Cerebellar nuclear complex (tissue), 1 donor: ENCODE data around the gene ARCN1.
A peak's percentile ranks its signal among the peaks of the same experiment; 100 is the strongest.

ENCODE experiments used
- DNase-seq, 2 experiments: peaks; one replicate each; lab custom pipeline; 2025; lab: John Stamatoyannopoulos, UW

The ARCN1 gene

GRCh38 chr11:118572061-118572980, at the start of gene ARCN1:
TSS of gene ARCN1 (plus strand) at chr11:118572409. CDS start at chr11:118572548, 139 bp downstream.
- peak in 1 of 2 experiments; percentile 29 for DNase-seq

GRCh38 chr11:118522571-118523072, 49.6 kb upstream of the ARCN1 start:
- DNase-seq, result no peak

DNA sequence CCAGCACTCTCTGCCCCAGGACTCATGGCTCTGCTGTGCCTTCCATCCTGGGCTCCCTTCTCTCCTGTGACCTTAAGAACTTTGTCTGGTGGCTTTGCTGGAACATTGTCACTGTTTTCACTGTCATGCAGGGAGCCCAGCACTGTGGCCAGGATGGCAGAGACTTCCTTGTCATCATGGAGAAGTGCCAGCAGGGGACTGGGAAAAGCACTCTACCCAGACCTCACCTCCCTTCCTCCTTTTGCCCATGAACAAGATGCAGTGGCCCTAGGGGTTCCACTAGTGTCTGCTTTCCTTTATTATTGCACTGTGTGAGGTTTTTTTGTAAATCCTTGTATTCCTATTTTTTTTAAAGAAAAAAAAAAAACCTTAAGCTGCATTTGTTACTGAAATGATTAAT, 47.9 kb upstream of the ARCN1 start:
- no peak for DNase-seq

DNA sequence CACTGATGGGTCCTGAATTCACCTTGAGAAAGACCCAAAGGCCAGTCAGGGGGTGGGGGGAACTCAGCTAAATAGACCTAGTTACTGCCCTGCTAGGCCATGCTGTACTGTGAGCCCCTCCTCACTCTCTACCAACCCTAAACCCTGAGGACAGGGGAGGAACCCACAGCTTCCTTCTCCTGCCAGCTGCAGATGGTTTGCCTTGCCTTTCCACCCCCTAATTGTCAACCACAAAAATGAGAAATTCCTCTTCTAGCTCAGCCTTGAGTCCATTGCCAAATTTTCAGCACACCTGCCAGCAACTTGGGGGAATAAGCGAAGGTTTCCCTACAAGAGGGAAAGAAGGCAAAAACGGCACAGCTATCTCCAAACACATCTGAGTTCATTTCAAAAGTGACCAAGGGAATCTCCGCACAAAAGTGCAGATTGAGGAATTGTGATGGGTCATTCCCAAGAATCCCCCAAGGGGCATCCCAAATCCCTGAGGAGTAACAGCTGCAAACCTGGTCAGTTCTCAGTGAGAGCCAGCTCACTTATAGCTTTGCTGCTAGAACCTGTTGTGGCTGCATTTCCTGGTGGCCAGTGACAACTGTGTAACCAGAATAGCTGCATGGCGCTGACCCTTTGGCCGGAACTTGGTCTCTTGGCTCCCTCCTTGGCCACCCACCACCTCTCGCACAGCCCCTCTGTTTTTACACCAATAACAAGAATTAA, 47.3 kb upstream of the ARCN1 start:
- no peak for DNase-seq

DNA sequence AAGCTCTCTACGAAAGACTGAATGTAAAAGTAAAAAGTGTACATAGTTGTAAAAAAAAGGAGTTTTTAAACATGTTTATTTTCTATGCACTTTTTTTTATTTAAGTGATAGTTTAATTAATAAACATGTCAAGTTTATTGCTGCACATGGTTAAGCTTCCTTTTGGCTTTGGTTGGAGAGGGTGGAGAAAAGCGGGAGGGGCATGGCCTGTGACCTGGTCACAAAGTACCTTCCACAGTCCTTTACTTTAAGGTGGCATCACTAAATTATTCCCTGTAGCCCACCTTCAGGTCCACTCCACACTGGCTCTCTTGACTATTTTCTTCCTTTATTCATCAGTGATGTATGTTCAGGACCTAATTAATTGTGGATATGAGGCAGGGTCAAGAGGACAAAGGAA, 45.5 kb upstream of the ARCN1 start:
- no peak for DNase-seq

GRCh38 chr11:118527109-118527508, 45.1 kb upstream of the ARCN1 start, which contains the start of gene TTC36:
TSS of gene TTC36 (plus strand) at chr11:118527474. CDS start at chr11:118527495, 21 bp downstream.
- DNase-seq, result no peak

GRCh38 chr11:118528511-118528910, 43.7 kb upstream of the ARCN1 start:
- no peak for DNase-seq

- DNase-seq, result no peak
Measured at GRCh38 chr11:118529584-118530175, 42.5 kb upstream of the ARCN1 start.

DNA sequence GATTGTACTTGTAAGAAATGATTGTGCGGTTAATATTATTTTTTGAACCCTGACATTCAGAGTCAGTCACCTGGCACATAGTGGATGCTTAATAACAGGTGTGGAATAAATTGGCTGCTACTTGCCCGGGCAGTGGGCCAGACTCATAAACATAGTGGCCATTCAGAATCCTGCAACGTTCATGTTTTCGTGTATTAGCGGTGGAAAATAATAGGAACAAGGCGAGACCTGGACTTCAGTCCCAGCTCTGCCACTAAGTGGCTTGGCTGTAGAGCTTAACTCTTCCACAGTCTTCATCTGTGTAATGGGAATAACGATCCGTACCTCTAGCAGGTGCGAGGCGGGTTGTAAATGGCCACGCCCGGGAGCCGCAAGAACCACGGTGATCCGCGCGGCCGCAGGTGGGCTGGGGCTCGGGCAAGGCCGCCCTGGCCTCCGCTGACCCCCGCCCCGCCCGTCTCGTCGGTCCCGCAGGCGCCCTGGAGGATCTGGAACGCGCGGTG, 42.0 kb upstream of the ARCN1 start:
- DNase-seq, result peak in 1 of 2 experiments; percentile 13

- peak in 1 of 2 experiments; percentile 16 for DNase-seq
Measured at GRCh38 chr11:118530683-118531596, 41.3 kb upstream of the ARCN1 start, which contains the start of gene TMEM25. TSS of gene TMEM25 (plus strand) at chr11:118531192. CDS start at chr11:118531802, 610 bp downstream.

GRCh38 chr11:118531597-118532084, 40.6 kb upstream of the ARCN1 start:
- DNase-seq, result no peak

GRCh38 chr11:118532091-118532490, 40.1 kb upstream of the ARCN1 start:
- no peak for DNase-seq

GRCh38 chr11:118532852-118533768, 39.1 kb upstream of the ARCN1 start:
- DNase-seq, result no peak

- no peak for DNase-seq
Measured at GRCh38 chr11:118533769-118534729, 38.2 kb upstream of the ARCN1 start.

GRCh38 chr11:118535261-118535660, 36.9 kb upstream of the ARCN1 start:
- no peak for DNase-seq

DNA sequence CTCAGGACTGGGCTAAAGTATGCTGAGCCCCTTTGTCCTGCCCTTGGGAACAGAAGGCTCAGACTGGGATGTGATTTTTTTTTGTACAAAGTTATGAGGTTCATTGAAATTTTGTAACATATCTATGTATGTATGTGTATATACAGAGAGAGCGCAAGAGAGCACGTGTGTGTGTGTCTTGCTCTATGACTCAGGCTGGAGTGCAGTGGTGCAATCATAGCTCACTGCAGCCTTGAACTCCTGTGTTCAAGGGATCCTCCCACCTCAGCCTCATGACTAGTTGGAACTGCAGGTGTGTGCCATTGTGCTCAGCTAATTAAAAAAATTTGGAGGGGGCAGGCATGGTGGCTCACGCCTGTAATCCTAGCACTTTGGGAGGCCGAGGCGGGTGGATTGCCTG, 35.5 kb upstream of the ARCN1 start:
- DNase-seq, result no peak

- DNase-seq, result no peak
Measured at GRCh38 chr11:118537409-118537980, 34.7 kb upstream of the ARCN1 start.
